Stimulated activated naive CD8-positive, alpha-beta T cell treated with anti-CD3 and anti-CD28 coated beads, Interleukin-15, Interleukin-2, amounts not matched to agents 100 ng/mL and 50 ng/mL, for 24 hours (primary cell): ENCODE results near the gene ATP5MG.

ENCODE experiments used
- H3K27ac Mint-ChIP-seq: one replicate; pipeline ENCODE4 v1.8.0; 2021; ENCODE audit warnings: mild to moderate bottlenecking, mixed read lengths
- H3K27me3 Mint-ChIP-seq: one replicate; pipeline ENCODE4 v1.8.0; 2021; ENCODE audit warnings: mixed read lengths
- H3K36me3 Mint-ChIP-seq: one replicate; pipeline ENCODE4 v1.8.0; 2021; ENCODE audit warnings: low read depth, mixed read lengths
- H3K4me1 Mint-ChIP-seq: one replicate; pipeline ENCODE4 v1.8.0; 2021; ENCODE audit warnings: low read depth, mixed read lengths
- H3K4me3 Mint-ChIP-seq: one replicate; pipeline ENCODE4 v1.8.0; 2021; ENCODE audit warnings: mild to moderate bottlenecking, mixed read lengths
- H3K9me3 Mint-ChIP-seq: one replicate; pipeline ENCODE4 v1.8.0; 2021; ENCODE audit warnings: mixed read lengths

The ATP5MG gene

DNA sequence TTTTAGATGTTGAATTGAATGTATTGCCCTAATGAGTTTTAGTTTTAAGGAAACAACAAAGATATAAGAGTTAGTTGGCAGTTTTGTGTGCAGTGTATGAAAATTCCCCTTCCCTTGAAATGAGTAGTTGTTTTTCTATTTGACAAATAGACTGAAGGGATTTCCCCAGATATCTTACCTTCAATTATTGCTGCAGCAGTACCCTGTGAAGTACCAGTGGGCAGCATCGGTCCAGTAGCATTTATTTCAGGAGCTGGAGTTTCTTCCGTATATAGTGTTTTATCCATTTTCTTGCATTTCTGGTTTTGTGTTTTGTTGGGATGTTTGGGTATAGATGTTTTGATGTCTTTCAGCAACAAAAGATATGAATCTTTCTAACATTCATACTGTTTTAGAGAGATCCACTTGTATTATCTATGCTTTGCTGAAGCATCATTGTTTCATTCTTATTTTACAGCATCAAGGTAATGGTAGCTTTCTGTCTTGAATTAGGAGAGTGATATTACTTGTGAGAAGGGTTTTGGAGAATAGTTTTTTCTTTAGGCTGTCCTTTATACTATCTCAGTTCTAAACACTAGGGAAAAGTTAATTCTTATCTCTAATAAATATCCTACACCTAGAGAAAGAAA lies 42.3 kb downstream of the ATP5MG start:
- Mint-ChIP-seq H3K27me3 (no peaks in the 10 kb centered on the region), H3K4me3 (peak overlapping the region; percentile 43)

DNA sequence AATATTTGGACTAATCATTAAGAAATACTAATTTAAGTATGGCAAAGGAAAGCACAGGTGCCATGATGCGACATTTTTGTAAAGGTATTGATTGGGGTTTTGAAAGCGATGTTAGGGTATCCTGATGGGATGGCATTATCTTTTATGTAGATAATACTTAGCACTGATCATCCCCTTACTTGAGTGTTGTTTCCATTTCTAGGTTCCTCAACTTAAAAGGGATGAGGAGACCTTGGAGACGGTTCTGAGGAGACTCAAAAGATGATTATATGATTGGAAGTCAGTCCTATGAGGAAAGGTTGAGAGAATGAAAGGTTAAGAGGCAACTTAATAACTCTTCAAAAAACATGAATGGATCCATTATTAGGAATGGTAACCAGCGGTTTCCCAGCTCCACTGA lies 46.0 kb downstream of the ATP5MG start:
- H3K4me1 Mint-ChIP-seq = peaks cover 81% of the 10 kb centered on the region
- H3K27ac Mint-ChIP-seq = no peak overlapping the region
- H3K36me3 Mint-ChIP-seq = peaks cover 45% of the 10 kb centered on the region
- no peaks in the 10 kb centered on the region for H3K27me3 Mint-ChIP-seq
- peak overlapping the region; percentile 30 for H3K4me3 Mint-ChIP-seq
- no peaks in the 10 kb centered on the region for H3K9me3 Mint-ChIP-seq

More for the DNA sequence above, 42.3 kb downstream of the ATP5MG start:
- Mint-ChIP-seq H3K36me3 (peaks cover 61% of the 10 kb centered on the region), H3K4me1 (peaks cover 96% of the 10 kb centered on the region), H3K27ac (peak overlapping the region; percentile 84), H3K9me3 (no peaks in the 10 kb centered on the region)

DNA sequence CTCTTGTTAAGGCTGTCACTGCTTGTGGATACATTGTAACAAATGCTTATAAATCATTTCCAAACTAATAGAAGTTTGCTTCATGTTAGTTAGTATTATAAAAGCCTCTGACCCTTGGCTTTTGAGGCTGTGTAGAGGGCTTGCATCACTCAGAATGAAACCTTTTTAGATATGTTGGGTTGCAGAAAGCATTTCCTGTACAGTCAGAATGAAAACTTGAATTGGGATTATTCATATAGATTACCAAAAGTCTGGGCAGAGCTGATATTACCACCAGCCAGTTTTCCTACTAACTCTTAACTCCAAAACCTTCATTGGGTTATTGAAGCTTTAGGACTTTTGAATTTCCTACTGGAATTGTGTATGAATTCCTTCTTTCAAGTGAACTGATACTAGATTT lies 46.9 kb downstream of the ATP5MG start:
- Mint-ChIP-seq H3K36me3 (peaks cover 52% of the 10 kb centered on the region), H3K4me3 (peak overlapping the region; percentile 38), H3K4me1 (peaks cover 78% of the 10 kb centered on the region), H3K9me3 (no peaks in the 10 kb centered on the region), H3K27ac (no peak overlapping the region), H3K27me3 (no peaks in the 10 kb centered on the region)

- Mint-ChIP-seq H3K27ac (peak overlapping the region; percentile 42), H3K27me3 (no peaks in the 10 kb centered on the region), H3K9me3 (no peaks in the 10 kb centered on the region), H3K4me3 (no peak overlapping the region), H3K4me1 (peaks cover 78% of the 10 kb centered on the region), H3K36me3 (peaks cover 60% of the 10 kb centered on the region)
These were observed 48.0 kb downstream of the ATP5MG start for GRCh38 chr11:118449316-118449918.

GRCh38 chr11:118450451-118450850 lies 49.0 kb downstream of the ATP5MG start:
- H3K4me3 Mint-ChIP-seq = no peak overlapping the region

More at GRCh38 chr11:118450451-118450850, 49.0 kb downstream of the ATP5MG start:
- Mint-ChIP-seq H3K27me3 (no peaks in the 10 kb centered on the region), H3K9me3 (no peaks in the 10 kb centered on the region), H3K27ac (peak overlapping the region; percentile 3), H3K4me1 (peaks cover 73% of the 10 kb centered on the region), H3K36me3 (peaks cover 53% of the 10 kb centered on the region)
